Hematopoietic multipotent progenitor cell treated with erythropoietin and hydrocortisone succinate and interleukin-3 and kit ligand, for 4 days (in vitro differentiated cells): ENCODE data around the gene MSI2.

ENCODE experiments used
- DNase-seq: peaks from one replicate; pipeline ENCODE4 v3.0.0-alpha.2; 2015

The MSI2 gene

GRCh38 chr17:57401556-57402488, 145.5 kb downstream of the MSI2 start:
- peak; percentile 65 for DNase-seq

DNA sequence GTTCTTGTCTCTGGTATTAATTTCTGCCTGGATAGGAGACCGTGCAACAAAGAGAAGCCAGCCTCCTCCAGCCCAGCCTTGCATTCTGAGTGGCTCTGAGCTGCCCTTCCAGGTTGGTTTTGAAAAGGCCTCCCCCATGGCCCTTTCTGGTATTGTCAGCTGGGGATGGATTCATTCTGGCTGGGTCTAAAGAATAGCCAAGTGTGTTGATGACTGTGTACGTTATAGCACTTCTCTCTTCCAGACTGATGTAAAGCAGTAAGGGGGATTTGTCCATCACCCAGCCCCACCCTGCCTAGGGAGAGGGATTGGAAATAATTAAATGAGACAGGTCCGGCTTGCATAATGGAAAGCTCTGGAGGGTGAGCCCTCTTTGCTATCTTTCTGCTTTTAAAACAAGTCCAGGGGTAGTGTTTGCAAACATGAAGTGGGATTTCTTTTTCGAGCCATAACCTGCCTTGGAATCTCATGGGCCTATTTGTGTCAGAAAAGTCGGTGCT, 146.4 kb downstream of the MSI2 start:
- DNase-seq: no peak

DNA sequence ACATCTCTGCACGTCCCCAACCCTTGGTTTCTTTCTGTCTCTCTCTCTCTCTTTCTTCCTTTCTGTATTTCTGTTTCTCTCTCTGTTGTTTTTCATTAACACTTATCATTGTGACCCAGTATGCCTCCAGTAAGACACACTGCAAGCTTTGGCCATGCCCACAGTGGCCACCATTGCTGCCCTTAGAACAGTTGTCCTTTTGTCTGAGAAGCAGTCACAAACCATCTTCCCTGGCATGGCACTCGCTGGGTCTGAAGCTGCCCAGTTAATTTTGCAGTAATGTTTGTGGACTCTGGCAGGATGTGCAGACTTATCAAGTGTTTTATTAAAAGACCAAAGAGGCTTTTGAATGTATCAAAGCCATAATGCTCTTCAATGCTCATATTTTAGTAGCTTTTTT, 146.9 kb downstream of the MSI2 start:
- no peak for DNase-seq

DNA sequence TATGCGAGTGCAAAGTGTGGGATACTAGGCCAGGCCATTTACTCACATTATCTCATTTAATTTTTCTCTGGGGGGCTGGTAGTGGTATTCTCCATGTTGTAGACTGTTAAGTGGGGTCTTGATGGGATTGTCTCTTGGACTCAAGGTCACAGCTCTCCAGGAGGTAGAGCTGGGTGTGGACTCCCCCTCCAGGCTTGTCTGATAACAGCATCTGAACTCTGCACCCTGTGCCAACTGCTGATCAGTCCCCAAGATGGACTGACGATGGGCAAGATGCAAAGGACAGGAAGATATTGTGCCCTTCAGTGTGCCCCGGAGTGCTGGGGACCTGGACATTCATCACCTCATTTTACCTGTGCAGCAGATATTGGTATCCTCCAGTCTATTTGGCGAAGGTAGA, 147.8 kb downstream of the MSI2 start:
- peak; percentile 57 for DNase-seq

DNA sequence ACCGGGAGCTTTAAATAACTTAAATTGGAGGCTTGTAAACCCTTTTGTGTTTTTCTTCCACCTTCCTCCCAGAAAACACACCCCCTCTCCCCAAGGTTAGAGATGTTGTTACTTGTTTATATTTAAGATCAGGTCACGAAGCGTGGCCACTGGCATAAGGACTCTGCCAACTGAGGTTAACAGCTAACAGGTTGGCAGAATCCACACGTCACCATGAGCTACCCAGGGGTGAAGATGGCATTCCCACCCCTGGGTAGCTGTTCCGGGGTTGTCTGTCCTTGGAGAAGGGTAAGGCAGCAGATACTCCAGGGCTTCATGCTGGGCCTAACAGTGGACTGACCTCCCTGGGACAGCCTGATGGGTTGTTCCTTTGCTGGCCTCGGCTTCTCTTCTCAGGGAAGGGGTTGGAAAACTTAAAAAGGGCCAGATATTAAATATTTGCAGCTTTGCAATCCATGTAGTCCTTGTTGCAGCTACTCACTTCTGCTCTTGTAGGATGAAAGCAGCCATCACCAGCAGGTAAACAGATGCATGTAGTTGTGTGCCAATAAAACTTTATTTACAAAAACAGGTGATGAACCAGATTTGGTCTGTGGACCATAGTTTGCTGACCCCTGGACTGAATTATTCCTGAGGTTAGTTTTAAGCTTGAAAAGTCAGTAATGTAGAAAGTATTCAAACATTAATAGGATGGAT, 148.6 kb downstream of the MSI2 start:
- DNase-seq: no peak

DNA sequence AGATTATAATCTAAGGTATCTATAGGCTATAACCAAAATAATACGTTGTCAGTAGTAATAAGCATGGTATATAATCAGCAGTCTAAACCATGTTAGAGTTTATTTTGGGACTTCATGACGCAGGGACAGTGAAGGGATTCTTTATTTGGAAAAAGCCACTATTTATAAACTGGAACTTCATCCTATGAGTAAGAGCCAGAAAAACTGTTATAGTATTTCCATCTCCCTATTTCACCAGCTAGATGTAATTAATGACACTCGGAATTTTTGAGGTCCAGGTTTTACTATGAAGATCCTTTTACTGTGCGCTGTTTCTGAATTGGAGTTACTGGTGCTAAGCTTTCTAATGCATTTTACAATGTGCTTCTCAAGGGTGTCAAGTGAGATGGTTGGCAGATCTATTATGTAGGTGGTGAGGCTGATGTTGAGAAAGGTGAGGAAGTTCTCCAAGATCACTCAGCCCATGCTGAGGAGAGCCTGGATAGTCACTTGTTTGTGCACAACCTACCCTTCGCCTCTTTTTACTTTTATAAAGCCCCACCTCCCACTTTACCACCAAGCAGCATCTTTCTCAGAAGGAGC, 149.3 kb downstream of the MSI2 start:
- DNase-seq: no peak

DNA sequence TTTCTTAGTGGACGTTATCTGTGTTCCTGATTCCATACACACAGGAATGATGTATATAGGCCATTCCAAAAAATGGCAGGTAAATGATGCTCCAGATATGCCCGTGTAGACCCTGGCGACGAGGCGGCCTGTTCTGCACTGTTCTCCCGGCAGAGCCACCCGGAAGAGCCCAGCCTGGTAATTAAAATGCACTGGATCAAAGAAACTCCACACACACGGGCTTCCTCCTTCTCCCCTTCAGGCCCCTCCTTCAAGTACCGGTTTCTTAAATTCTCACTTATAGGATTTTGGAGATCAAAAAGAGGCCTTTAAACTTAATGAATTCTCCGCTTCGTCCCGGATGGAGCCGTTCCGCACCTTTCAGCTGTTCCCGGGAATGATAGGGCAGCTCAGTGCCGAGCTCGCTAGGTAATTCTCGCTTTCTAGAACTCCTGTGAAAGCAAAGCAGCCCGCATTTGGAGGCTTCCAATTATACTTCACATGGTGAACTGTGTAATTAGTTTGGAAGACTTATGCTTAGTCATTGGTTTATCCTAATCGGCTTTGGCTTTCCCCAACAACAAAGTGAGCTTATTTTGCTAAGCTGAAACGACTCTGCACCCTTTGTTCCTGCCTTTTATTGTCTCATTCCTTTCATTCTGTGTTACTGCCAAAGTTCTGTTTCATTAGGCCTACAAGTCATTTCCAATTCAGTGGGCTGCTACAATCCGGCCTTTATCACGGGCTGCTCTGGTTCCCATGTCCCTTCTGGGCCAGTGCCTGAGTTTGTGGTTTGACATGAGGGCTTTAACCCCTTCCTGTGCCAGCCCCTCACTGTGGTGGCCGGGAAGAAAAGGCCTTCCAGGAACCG, 150.0 kb downstream of the MSI2 start:
- peak; percentile 82 for DNase-seq

DNA sequence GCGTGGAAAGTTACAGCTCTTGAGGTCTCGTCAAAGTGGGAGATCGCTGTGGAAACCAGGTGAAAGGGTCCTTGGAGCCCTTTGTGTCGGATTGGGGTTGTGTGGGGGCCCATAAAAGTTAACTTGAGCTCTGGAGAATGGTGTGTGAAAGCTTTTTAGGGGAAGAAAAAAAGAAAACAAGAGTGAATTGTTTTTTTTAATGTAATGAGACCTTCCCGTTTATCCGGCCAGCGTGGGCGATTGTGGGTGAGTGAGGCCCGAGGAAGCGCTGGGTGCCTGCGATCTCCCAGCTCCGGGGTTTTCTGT, 150.6 kb downstream of the MSI2 start:
- peak; percentile 24 for DNase-seq

DNA sequence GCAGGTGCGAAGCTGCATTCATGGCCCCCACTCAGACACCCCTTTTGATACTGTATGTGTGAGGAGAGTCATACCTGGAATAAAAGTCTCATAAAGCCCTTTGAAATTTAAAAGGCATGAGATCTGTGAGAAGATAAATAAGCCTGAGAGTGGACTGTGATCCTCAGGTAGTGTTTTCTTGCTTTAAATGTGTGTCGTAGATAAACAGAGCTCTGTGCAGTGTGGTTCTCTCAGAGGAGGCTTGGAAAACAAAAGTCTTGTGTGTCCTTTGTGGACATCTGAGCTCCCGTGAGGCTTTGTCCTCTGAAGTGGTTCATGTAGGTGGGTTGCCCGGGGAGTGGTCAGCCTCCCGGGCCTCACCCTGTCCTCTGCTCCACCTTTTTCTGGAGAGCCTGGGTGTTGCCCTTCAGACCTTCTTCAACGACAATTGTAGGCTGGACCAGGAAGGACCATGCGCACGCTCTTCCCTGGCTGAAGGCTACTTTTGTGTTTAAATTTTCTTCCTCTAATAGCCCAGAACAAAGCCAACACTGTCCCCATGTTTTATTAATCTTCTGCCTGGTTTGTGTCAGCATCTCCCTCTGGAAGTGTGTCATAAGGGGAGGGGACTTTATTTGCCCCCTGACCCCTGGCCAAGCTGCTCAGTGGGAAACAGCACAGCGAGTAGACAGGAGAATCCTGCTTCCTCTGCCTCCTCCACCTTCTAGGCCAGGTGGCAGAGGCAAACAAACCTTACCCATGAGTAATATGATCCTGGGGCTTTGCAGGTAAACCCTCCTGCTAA, 151.2 kb downstream of the MSI2 start:
- DNase-seq: peak; percentile 32

- DNase-seq: peak; percentile 93
Measured at GRCh38 chr17:57408071-57408811, 151.9 kb downstream of the MSI2 start.

DNA sequence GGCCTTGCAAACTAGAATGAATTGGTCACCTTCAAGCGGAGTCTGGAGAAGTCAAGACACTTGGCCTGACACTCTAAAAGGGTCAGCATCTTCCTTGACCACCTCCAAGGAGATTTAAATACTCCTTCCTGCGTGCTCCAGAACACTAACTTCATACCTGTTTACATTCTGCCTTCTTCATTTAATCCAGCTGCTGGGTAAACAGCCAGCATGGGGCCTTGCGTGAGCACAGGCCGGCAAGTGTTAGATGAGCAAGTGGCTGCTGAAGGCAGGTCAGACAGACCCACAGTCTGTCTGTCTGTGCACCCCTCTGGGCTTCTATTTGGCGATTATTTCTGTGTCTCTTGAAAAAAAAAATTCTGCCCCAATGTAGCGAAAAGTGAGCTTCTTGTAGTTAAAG, 153.8 kb downstream of the MSI2 start:
- DNase-seq: no peak

- DNase-seq: no peak
Measured at GRCh38 chr17:57412520-57413096, 156.3 kb downstream of the MSI2 start.

- no peak for DNase-seq
Measured at GRCh38 chr17:57413848-57414651, 157.7 kb downstream of the MSI2 start.

DNA sequence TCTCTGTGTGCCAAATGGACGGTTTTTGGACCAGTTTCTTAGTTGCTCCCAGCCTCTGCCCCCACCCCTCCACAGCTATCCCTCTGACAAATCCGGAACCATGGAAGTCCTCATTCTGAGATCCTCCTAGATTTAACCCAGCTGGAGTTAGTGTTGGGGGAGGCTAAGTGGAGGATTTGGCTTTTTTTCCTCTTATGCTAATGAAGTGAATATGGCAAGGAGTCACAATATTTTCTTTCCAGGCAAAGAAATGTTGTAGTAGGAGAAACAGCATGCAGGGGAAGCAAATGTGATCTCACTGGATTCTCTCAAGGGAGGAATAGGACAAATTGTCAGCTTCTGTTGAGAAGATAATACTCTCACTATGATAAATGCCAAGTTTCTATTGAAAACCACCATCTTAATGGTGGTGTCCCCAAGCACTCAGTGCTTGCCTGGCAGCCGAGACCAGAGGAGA, 159.5 kb downstream of the MSI2 start:
- no peak for DNase-seq

- DNase-seq: no peak
Measured at GRCh38 chr17:57416369-57416768, 160.0 kb downstream of the MSI2 start.

DNA sequence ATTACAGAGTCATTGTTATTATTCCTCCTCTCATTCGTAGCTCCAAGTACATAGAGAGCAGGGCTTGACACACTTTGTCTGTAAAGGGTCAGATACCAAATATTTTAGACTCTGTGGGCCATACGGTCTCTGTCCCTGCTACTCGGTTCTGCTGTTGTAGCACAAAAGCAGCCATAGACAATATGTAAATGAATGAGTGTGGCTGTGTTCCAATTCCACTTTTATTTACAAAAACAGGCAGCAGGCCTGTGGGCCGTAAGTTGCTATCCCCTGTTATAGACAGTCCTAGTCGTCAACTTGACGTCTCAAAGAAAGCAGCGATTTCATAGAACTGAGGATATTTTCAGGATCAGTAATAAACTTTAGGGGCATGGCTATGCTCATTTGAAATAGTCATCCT, 161.6 kb downstream of the MSI2 start:
- no peak for DNase-seq

DNA sequence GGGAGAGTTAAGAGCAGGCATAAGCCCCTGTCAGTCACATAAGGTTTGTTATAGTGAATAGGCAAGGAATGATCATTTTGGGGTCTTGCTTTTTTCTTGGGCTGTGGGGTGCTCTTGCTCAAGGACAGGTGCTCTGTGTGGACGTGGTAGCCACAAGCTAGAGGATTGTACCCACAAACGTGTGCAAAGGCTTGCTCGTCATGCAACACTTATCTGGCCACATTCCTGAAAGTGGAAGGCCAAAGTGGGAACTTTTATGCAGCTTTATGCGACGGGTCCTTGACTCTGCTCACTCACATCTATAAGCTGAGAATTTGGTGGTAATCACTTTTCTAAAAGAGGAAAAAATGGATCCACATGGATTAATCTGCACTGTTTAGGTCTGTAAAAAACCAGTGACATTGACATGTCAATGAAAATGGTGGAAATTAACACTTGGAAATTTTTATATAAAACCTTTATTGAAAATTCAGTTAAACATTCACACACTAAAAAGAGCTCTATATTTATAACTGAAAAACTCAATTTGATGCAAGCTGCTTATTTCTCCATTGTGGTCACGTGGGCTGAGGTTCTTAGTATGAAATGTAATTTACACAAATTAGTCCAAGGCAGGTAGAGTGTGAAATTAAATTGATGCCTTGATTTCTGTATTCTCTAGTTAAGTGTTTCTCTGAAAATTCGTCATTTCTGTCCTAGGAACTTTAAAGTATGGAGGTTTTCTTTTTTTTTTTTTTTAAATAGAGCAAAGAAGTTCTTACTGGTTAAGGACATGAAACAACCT, 162.3 kb downstream of the MSI2 start:
- no peak for DNase-seq

DNA sequence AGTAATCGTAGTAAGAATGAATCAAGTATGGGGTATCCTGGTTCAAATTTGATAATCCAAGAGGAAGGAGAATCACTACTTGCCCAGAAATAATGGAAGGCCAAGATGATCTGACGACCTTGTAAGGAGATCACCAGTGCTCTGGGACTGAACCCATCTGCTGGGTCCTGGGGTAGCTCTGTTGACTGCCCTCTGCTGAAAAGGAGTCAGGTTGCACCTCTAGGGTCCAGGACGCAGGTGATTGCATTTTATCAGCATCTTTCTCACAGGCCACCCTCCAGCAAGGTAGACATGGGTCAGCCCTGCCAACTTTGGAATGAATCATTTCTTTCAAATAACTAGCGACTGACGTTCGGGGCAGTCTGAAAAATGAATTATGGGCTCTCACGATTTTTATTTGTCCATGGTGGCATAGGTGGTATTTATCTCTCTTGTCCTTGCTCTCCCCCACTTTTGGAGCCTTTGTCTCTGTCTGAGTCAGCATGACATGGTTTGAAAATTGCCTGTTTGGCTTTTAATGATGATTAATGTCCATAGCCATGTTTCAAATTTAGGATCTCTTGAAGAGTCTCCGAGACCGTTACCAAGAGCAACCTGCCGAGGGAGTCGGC, 163.7 kb downstream of the MSI2 start:
- DNase-seq: no peak
